Body of pancreas (tissue), 4 donors: ENCODE measurements around the gene BSND. TPM values are rescaled to one million over a fixed set of nuclear protein-coding genes. Genes with fewer than 3 reads are reported as not detected.
"Not testable (repeated sequence)": the region's sequence is repeated elsewhere in the genome, so short reads cannot be mapped to it uniquely, and the experiment has no call there.

Experiments used
- ATAC-seq: fragments of 150-250 bp; one replicate; pipeline ENCODE4 v1.9.1; 2016
- DNase-seq, 4 donors: peaks; one replicate each; pipeline ENCODE4 v3.0.0-alpha.2; 2019
- H3K27ac ChIP-seq, 4 donors: fragments of 200-600 bp; sonication (generic); 1 replicate in 3 of 4; 2 replicates in 1 of 4; pipeline versions ENCODE4 v1.5.1 to v1.6.1; 2016 to 2019; ENCODE audit warnings: mild to moderate bottlenecking in 1 of 4, mixed read lengths in 1 of 4, moderate library complexity in 1 of 4
- H3K27me3 ChIP-seq, 2 donors: fragments of 200-600 bp; sonication (generic); one replicate each; pipeline ENCODE4 v1.6.0; 2016; ENCODE audit warnings: mild to moderate bottlenecking in 1 of 2
- H3K36me3 ChIP-seq, 2 donors: fragments of 200-600 bp; sonication (generic); replicated peaks in 1 of 2; 2 replicates each; pipeline ENCODE4 v1.5.1; 2016; ENCODE audit warnings: low read depth in 2 of 2; ENCODE audit not compliant: insufficient read depth in 1 of 2
- H3K4me1 ChIP-seq: fragments of 200-600 bp; sonication (generic); one replicate; pipeline ENCODE4 v1.6.0; 2016
- H3K4me3 ChIP-seq, 2 donors: fragments of 200-600 bp; sonication (generic); 1 replicate in 1 of 2; 2 replicates in 1 of 2; pipeline ENCODE4 v1.5.1; 2016 to 2019
- H3K9me3 ChIP-seq, 3 donors: fragments of 200-600 bp; sonication (generic); 1 replicate in 2 of 3; 2 replicates in 1 of 3; pipeline ENCODE4 v1.5.1; 2016
- POLR2A ChIP-seq, 3 donors: fragments of 450-650 bp; IDR thresholded peaks; one replicate each; pipeline ENCODE4 v1.6.1; 2016; ENCODE audit warnings: antibody characterized with exemption in 3 of 3, mild to moderate bottlenecking in 2 of 3
- WGBS, 2 donors: methylation state at CpG; one replicate each; pipeline ENCODE4 v1.1.5; 2017; 5-methylcytosine and 5-hydroxymethylcytosine counted together
- intact Hi-C: fragments of 100-400 bp; cut with DNase I; formaldehyde crosslinking; loops from one replicate; pipeline ENCODE4 v1.15.1; 2023
- total RNA-seq, 2 donors: library from RNA; depleted of rRNA; stranded (reverse); fragments of >200 nt; gene quantifications; one replicate each; pipeline ENCODE4 v1.1.0, GENCODE V29; 2016
- TF ChIP-seq, protein P1 (sequence below), 7 experiments: fragments of 450-650 bp in 4 of 7; fragments of 200-600 bp in 3 of 7; sonication (generic) in 3 of 7; IDR thresholded peaks; one replicate each; pipeline ENCODE4 v1.5.1; 2016 to 2019; ENCODE audit warnings: antibody characterized with exemption in 7 of 7

Gene BSND
- total RNA-seq, 2 donors from 2014 or later = not detected

DNA sequence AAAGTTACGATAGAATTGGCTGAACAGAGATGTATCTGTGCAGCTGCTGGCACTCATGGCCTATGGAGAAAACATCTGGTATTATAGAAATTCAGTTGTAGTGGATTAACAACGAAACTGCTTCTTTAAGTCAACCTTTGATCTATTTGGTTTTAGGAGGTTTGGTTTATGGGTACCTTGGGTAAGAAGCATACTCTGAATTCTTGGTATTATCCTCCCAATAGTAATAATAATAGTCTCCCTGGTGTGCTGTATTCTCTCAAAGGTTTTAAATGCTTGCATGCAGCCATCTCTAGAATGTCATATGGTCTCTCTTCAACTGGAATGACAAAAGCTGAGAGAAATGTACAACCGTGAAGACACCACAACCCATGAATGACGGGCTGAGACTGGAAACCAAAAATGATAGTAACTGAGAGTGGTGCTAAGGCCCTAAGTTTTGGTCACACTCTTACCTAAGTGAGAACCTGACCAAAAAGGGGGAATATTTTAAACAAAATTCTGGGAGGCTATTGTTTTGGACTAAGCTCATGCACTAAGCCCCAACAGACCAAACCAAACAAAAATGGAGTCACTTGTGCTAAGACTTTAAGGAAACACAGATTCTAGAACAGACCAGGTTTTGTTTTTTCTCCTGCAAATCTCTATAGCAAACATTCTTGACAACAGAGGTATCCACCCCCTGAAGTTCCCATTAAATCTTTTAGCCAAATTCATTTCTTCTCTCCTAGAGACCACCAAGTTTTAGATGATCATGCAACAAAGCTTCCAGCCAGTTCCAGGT lies 35.9 kb upstream of the BSND start:
- H3K9me3 ChIP-seq = no peaks in the 10 kb centered on the region
- no peaks in the 10 kb centered on the region for H3K36me3 ChIP-seq
- no peaks in the 10 kb centered on the region for H3K27me3 ChIP-seq
- no peak for ATAC-seq
- no peaks in the 10 kb centered on the region for H3K4me1 ChIP-seq
- TF ChIP-seq, protein P1, sequence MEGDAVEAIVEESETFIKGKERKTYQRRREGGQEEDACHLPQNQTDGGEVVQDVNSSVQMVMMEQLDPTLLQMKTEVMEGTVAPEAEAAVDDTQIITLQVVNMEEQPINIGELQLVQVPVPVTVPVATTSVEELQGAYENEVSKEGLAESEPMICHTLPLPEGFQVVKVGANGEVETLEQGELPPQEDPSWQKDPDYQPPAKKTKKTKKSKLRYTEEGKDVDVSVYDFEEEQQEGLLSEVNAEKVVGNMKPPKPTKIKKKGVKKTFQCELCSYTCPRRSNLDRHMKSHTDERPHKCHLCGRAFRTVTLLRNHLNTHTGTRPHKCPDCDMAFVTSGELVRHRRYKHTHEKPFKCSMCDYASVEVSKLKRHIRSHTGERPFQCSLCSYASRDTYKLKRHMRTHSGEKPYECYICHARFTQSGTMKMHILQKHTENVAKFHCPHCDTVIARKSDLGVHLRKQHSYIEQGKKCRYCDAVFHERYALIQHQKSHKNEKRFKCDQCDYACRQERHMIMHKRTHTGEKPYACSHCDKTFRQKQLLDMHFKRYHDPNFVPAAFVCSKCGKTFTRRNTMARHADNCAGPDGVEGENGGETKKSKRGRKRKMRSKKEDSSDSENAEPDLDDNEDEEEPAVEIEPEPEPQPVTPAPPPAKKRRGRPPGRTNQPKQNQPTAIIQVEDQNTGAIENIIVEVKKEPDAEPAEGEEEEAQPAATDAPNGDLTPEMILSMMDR (IDR thresholded peaks at IDR 0.05) = no peak
- no peak for TF ChIP-seq POLR2A (IDR thresholded peaks at IDR 0.05)
- WGBS, 2 donors = 72 to 81% methylated on average over 4 of the region's 4 CpGs
- intact Hi-C loops = no loop called here
- H3K4me3 ChIP-seq = no peak overlapping the region
- no peak overlapping the region for H3K27ac ChIP-seq
- no peak for DNase-seq

DNA sequence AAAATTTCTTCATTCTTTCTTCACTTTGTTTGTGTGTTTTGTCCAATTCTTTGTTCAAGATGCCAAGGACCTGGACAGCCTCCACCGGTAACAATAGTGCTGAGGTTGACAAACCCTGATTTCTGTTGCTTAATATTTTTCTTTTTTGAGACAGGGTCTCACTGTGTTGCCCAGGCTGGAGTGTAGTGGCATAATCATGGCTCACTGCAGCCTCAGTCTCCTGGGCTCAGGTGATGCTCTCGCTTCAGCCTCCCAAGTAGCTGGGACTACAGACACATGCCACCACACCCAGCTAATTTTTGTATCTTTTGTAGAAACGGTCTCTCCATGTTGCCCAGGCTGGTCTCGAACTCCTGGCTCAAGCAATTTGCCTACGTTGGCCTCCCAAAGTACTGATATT lies 34.9 kb upstream of the BSND start:
- DNase-seq, H3K27ac ChIP-seq, intact Hi-C loops, ATAC-seq, H3K4me1 ChIP-seq, H3K9me3 ChIP-seq, H3K4me3 ChIP-seq, H3K27me3 ChIP-seq, H3K36me3 ChIP-seq: not testable (repeated sequence)
- WGBS, 2 donors = 83 to 88% methylated on average over 5 of the region's 5 CpGs

DNA sequence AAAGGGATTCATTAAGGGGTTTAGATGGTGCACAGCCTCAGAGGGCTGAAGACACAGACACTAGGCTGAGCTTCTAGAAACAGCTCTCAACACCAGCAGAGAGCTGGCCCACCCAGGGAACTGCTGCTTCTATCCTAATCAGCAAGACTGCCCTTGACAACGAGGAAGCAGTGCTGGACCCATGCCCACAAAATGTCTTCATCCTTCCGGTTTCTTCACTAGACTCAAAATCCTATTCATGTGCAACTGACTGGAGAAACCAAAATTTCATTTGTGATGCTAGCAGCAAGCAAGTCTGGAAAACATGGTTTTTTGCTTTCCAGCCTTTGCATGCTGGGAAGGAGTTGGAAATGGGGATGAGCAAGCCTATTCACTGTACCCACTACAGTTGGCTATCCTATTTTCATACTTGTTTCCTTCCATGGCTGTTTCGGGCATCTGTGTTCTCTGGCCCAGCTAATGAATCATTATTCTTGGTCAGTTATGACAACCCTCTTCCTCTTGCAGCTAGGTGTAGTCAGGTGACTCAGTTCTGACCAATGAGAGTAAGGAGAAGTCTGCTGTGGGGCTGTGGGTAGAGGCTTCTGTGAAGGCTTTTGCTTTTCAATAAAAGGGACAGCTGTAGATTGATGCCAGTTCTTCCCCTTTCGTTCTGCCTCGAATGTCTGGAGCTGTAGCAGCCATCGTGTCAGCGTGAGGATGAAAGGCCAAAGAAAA lies 33.0 kb upstream of the BSND start:
- no peak overlapping the region for H3K27ac ChIP-seq
- 37 to 51% methylated on average over 7 of the region's 7 CpGs for WGBS, 2 donors
- no peak for ATAC-seq

DNA sequence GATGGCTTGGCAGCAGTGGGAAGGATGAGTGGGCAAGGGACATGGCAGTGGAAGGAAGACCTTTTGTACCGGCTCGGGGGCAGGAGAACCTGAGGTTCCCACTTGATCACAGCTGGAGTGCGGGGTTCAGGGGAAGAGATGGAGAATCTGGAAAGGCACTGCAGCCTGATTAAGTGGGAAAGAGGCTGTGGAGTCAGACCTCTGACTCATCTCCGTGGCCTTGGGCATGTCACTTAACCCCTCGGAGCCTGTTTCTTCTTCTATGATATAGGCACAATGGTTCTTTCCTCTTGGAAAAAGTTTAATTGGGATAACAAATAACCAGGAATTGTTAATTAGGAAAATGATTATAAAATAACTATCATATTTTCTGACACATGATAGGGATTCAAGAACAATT lies 31.4 kb upstream of the BSND start:
- ATAC-seq (no peak), DNase-seq (no peak)
- no peak overlapping the region for H3K4me3 ChIP-seq
- no peaks in the 10 kb centered on the region for H3K9me3 ChIP-seq
- H3K4me1 ChIP-seq = no peaks in the 10 kb centered on the region
- intact Hi-C loops = no loop called here
- no peaks in the 10 kb centered on the region for H3K27me3 ChIP-seq
- TF ChIP-seq POLR2A (IDR thresholded peaks at IDR 0.05) = no peak
- TF ChIP-seq, protein P1 (IDR thresholded peaks at IDR 0.05) = no peak
- WGBS, 2 donors = 68 to 70% methylated on average over 5 of the region's 5 CpGs
- H3K36me3 ChIP-seq = no peaks in the 10 kb centered on the region
- no peak overlapping the region for H3K27ac ChIP-seq

More for the DNA sequence above, 33.0 kb upstream of the BSND start:
- no peaks in the 10 kb centered on the region for H3K27me3 ChIP-seq
- no peaks in the 10 kb centered on the region for H3K36me3 ChIP-seq
- DNase-seq = peak; percentile 41 to 71 (median 58)
- intact Hi-C loops = no loop called here
- H3K9me3 ChIP-seq = no peaks in the 10 kb centered on the region
- H3K4me3 ChIP-seq = no peak overlapping the region
- H3K4me1 ChIP-seq = no peaks in the 10 kb centered on the region
- TF ChIP-seq, protein P1 (IDR thresholded peaks at IDR 0.05) = no peak
- no peak for TF ChIP-seq POLR2A (IDR thresholded peaks at IDR 0.05)

DNA sequence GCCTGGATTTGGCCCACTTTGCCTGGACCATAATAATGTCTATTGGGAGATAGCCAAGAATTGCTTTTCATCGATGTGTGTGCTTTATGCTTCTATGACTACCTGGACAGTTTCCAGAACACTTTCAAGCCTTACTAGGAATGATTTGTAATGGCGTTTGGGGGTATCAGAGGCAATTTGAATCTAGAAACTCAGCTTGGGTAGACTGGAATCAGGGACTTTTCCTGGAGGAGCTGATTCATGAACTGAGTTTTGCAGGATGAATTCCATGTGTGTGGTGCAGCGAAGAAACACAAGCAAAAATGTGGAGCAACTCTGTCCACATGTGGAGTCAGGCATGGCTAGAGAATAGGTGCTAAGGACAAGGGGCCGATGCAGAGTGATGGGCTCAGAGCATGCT lies 30.2 kb upstream of the BSND start:
- Histone ChIP-seq H3K36me3 (no peaks in the 10 kb centered on the region), H3K4me1 (no peaks in the 10 kb centered on the region), H3K27me3 (no peaks in the 10 kb centered on the region), H3K4me3 (no peak overlapping the region), H3K27ac (no peak overlapping the region), H3K9me3 (no peaks in the 10 kb centered on the region)
- no peak for TF ChIP-seq POLR2A (IDR thresholded peaks at IDR 0.05)
- TF ChIP-seq, protein P1 (IDR thresholded peaks at IDR 0.05) = no peak
- WGBS, 2 donors = 51 to 63% methylated on average over 4 of the region's 4 CpGs
- ATAC-seq = no peak
- DNase-seq = no peak
- intact Hi-C loops = no loop called here
